ENCODE results near the gene DTL. TPM values are rescaled to one million over a fixed set of nuclear protein-coding genes. Genes with fewer than 3 reads are reported as not detected.

DTL gene
- total RNA-seq, 1 donor from 2014 or later: 11.6 TPM

DNA sequence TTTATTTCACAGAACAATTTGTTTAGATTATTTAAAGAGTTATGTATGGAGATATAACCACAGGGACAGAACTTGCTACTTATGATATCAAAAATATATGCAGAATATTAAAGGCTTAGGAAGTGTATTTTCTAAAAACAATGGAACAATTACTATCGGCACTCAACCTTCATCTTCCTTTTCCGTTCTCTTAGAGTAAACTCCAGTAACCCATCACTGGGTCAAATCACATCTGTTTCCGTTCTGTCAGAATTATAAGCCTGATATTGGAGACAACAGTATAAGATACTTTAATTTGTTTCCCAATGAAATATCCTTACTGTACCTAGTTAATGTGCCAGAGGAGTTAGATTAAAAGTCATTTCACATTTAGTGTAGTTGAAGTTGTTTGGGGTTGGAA, 32.2 kb downstream of the DTL start:
- TF ChIP-seq, protein P1, sequence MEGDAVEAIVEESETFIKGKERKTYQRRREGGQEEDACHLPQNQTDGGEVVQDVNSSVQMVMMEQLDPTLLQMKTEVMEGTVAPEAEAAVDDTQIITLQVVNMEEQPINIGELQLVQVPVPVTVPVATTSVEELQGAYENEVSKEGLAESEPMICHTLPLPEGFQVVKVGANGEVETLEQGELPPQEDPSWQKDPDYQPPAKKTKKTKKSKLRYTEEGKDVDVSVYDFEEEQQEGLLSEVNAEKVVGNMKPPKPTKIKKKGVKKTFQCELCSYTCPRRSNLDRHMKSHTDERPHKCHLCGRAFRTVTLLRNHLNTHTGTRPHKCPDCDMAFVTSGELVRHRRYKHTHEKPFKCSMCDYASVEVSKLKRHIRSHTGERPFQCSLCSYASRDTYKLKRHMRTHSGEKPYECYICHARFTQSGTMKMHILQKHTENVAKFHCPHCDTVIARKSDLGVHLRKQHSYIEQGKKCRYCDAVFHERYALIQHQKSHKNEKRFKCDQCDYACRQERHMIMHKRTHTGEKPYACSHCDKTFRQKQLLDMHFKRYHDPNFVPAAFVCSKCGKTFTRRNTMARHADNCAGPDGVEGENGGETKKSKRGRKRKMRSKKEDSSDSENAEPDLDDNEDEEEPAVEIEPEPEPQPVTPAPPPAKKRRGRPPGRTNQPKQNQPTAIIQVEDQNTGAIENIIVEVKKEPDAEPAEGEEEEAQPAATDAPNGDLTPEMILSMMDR (IDR thresholded peaks at IDR 0.05; ENCODE audit: unreplicated experiment): no peak
- Mint-ChIP-seq H3K27ac (ENCODE audit: unreplicated experiment) (no peak overlapping the region), H3K9me3 (ENCODE audit: unreplicated experiment) (no peaks in the 10 kb centered on the region), H3K4me1 (ENCODE audit: unreplicated experiment) (no peaks in the 10 kb centered on the region), H3K27me3 (ENCODE audit: unreplicated experiment) (no peaks in the 10 kb centered on the region), H3K36me3 (ENCODE audit: low read depth, unreplicated experiment) (no peaks in the 10 kb centered on the region), H3K4me3 (ENCODE audit: unreplicated experiment) (no peak overlapping the region)
- no peak for DNase-seq (ENCODE audit: low spot score)

DNA sequence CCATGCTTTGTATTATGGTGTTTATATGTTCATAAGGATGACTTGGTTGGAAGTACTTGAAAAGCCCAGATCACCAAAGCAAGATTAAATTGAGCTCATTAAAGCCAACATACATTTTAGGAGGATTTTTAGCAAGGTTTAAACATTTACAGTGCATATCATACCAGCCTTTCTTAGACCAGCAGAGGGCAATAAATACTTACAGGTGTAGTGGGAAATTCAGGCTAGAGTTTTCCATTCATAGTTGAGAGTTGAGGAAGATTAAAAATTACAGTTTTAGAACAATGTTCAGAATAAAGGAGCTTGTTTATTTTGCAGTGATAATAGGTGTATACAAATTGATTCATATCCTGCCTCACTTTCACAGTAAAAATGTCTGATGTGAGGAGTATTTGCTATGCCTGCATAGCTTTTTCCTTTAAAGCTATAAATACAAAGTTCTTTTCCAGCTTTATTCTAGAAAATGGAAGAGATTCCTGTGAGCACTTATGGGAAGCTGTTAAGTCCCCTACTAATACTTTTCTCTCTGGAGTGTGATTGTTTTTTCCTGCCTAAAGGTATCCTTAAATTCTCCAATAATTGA, 35.3 kb downstream of the DTL start:
- Mint-ChIP-seq H3K27me3 (ENCODE audit: unreplicated experiment) (no peaks in the 10 kb centered on the region), H3K36me3 (ENCODE audit: low read depth, unreplicated experiment) (no peaks in the 10 kb centered on the region), H3K4me3 (ENCODE audit: unreplicated experiment) (no peak overlapping the region), H3K27ac (ENCODE audit: unreplicated experiment) (no peak overlapping the region), H3K9me3 (ENCODE audit: unreplicated experiment) (no peaks in the 10 kb centered on the region), H3K4me1 (ENCODE audit: unreplicated experiment) (no peaks in the 10 kb centered on the region)
- no peak for DNase-seq (ENCODE audit: low spot score)
- TF ChIP-seq, protein P1 (IDR thresholded peaks at IDR 0.05; ENCODE audit: unreplicated experiment): peak; percentile 59

DNA sequence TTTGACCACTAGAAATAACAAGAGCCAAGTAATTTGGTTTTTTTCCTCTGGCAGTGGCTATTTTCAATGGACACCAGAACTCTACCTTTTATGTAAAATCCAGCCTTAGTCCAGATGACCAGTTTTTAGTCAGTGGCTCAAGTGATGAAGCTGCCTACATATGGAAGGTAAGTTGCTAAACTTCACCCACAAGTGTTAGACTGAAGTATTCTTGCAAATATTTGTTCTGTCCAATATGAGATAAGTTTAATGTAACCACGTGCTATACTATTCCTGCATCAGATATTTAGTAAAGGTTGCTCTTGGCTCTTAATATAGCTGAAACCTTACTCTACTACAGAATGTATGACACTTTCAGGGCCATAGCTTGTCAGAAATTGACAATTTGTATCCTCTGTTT, 36.5 kb downstream of the DTL start:
- Mint-ChIP-seq H3K9me3 (ENCODE audit: unreplicated experiment) (no peaks in the 10 kb centered on the region), H3K27me3 (ENCODE audit: unreplicated experiment) (no peaks in the 10 kb centered on the region), H3K27ac (ENCODE audit: unreplicated experiment) (no peak overlapping the region), H3K4me3 (ENCODE audit: unreplicated experiment) (no peak overlapping the region), H3K36me3 (ENCODE audit: low read depth, unreplicated experiment) (no peaks in the 10 kb centered on the region), H3K4me1 (ENCODE audit: unreplicated experiment) (no peaks in the 10 kb centered on the region)
- DNase-seq (ENCODE audit: low spot score): no peak
- TF ChIP-seq, protein P1 (IDR thresholded peaks at IDR 0.05; ENCODE audit: unreplicated experiment): no peak

DNA sequence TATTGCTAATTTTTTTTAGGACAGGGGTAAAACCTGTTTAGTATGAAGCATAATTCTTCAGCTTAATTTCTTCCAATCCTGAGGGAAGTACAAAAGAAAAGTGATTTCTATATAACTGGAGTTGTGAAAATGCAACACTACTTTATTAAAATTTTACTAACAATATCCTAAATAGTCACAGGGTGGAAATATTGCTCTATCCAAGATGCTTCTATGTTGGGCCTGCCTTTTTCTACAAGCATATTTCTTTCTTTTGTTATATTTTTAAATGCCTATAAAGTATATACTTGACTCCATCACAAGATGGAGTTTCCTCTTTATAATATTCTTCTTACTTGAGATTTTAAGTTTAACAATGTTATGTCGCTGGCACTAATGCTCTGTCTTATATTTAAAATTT, 37.9 kb downstream of the DTL start:
- no peak overlapping the region for H3K27ac Mint-ChIP-seq (ENCODE audit: unreplicated experiment)
- H3K36me3 Mint-ChIP-seq (ENCODE audit: low read depth, unreplicated experiment): no peaks in the 10 kb centered on the region
- no peak overlapping the region for H3K4me3 Mint-ChIP-seq (ENCODE audit: unreplicated experiment)
- no peaks in the 10 kb centered on the region for H3K9me3 Mint-ChIP-seq (ENCODE audit: unreplicated experiment)
- DNase-seq (ENCODE audit: low spot score): no peak
- H3K4me1 Mint-ChIP-seq (ENCODE audit: unreplicated experiment): no peaks in the 10 kb centered on the region
- no peaks in the 10 kb centered on the region for H3K27me3 Mint-ChIP-seq (ENCODE audit: unreplicated experiment)
- TF ChIP-seq, protein P1 (IDR thresholded peaks at IDR 0.05; ENCODE audit: unreplicated experiment): no peak

DNA sequence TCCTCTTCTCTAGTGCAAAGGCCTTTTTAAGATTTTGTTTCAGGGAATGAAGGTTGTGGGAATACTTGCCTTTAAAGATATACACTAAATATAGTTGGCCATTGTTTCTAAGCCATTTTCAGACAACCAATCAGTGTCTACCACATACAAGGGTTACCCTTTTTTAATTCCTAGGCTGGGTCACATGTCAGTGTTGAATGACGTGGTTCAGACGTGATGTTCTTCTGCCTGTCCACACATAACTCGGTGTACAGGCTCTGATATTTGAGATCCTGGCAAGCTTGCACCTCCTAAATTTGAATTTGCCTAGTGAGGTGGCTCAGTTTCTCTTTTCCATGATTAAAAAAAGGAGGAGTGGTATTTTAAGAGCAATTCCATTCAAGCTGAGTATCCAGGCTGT, 38.8 kb downstream of the DTL start:
- no peaks in the 10 kb centered on the region for H3K36me3 Mint-ChIP-seq (ENCODE audit: low read depth, unreplicated experiment)

More for the DNA sequence above, 38.8 kb downstream of the DTL start:
- no peaks in the 10 kb centered on the region for H3K27me3 Mint-ChIP-seq (ENCODE audit: unreplicated experiment)
- no peaks in the 10 kb centered on the region for H3K9me3 Mint-ChIP-seq (ENCODE audit: unreplicated experiment)
- no peak overlapping the region for H3K4me3 Mint-ChIP-seq (ENCODE audit: unreplicated experiment)
- H3K27ac Mint-ChIP-seq (ENCODE audit: unreplicated experiment): no peak overlapping the region
- TF ChIP-seq, protein P1 (IDR thresholded peaks at IDR 0.05; ENCODE audit: unreplicated experiment): no peak
- H3K4me1 Mint-ChIP-seq (ENCODE audit: unreplicated experiment): no peaks in the 10 kb centered on the region
- DNase-seq (ENCODE audit: low spot score): no peak
